GM23338 (cell line): ENCODE results near the gene PDE6H.
A peak's percentile ranks its signal among the peaks of the same experiment; 100 is the strongest.

Experiments
- CREB1 ChIP-seq: fragments of 250-450 bp; sonication (Bioruptor Pico); IDR thresholded peaks from 2 replicates; pipeline ENCODE4 v1.5.0; 2020; ENCODE audit warnings: low read depth, mild to moderate bottlenecking, moderate library complexity
- EZH2 ChIP-seq: fragments of 200-600 bp; sonication (generic); IDR thresholded peaks from one replicate; pipeline ENCODE4 v1.8.0; 2017; ENCODE audit warnings: antibody characterized with exemption, mild to moderate bottlenecking, low read depth; ENCODE audit not compliant: unreplicated experiment
- EZH2phosphoT487 ChIP-seq: fragments of 200-600 bp; sonication (generic); IDR thresholded peaks from one replicate; pipeline ENCODE4 v1.8.1; 2018; ENCODE audit warnings: antibody characterized with exemption; ENCODE audit not compliant: unreplicated experiment
- POLR2AphosphoS5 ChIP-seq: IDR thresholded peaks from 2 replicates; pipeline ENCODE4 v1.6.1; 2016; ENCODE audit warnings: antibody characterized with exemption, low read depth
- REST ChIP-seq: IDR thresholded peaks from one replicate; pipeline ENCODE4 v1.6.1; 2018; ENCODE audit warnings: antibody characterized with exemption; ENCODE audit not compliant: unreplicated experiment
- TF ChIP-seq, protein P1 (sequence below), 2 experiments: fragments of 200-600 bp in 1 of 2; sonication (generic) in 1 of 2; conservative IDR thresholded peaks; 2 replicates each; pipeline versions ENCODE4 v1.5.1 to v1.6.1; 2016 to 2017; ENCODE audit warnings: antibody characterized with exemption in 2 of 2, low read depth in 2 of 2, mild to moderate bottlenecking in 2 of 2, moderate library complexity in 1 of 2
- TF ChIP-seq, protein P2 (sequence below): fragments of 250-450 bp; sonication (Bioruptor Pico); IDR thresholded peaks from 2 replicates; pipeline ENCODE4 v1.5.0; 2020; ENCODE audit warnings: mild to moderate bottlenecking, moderate library complexity

DNA sequence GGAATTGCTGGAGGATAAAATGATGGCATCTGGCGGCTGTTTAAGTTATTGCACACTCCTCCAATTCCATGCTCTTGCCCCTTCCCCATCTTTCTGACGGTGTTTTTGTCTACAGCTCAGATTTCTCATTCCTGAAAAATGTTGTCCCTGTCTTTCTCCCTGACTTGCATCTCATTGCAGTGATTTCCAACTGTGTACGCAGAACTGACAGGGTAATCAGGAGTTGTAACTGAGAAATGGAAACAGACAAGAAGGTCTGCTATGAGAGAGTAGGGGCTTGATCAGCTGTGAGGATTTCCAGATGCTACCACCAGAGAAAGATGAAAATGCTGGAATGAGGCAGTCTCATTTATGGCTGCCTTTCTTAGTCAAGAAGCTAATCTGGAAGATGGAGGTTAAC lies 35.8 kb upstream of the PDE6H start:
- TF ChIP-seq EZH2 (no peak), EZH2phosphoT487 (no peak), POLR2AphosphoS5 (no peak), REST (no peak), CREB1 (CRISPR knock-in tag) (no peak)
- TF ChIP-seq, protein P1, sequence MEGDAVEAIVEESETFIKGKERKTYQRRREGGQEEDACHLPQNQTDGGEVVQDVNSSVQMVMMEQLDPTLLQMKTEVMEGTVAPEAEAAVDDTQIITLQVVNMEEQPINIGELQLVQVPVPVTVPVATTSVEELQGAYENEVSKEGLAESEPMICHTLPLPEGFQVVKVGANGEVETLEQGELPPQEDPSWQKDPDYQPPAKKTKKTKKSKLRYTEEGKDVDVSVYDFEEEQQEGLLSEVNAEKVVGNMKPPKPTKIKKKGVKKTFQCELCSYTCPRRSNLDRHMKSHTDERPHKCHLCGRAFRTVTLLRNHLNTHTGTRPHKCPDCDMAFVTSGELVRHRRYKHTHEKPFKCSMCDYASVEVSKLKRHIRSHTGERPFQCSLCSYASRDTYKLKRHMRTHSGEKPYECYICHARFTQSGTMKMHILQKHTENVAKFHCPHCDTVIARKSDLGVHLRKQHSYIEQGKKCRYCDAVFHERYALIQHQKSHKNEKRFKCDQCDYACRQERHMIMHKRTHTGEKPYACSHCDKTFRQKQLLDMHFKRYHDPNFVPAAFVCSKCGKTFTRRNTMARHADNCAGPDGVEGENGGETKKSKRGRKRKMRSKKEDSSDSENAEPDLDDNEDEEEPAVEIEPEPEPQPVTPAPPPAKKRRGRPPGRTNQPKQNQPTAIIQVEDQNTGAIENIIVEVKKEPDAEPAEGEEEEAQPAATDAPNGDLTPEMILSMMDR (conservative IDR thresholded peaks at IDR 0.05; ENCODE audit: low read depth in 2 of 2) = peak in 1 of 2 experiments; percentile 16; a peak in 1 of 4 replicates
- TF ChIP-seq, protein P2, sequence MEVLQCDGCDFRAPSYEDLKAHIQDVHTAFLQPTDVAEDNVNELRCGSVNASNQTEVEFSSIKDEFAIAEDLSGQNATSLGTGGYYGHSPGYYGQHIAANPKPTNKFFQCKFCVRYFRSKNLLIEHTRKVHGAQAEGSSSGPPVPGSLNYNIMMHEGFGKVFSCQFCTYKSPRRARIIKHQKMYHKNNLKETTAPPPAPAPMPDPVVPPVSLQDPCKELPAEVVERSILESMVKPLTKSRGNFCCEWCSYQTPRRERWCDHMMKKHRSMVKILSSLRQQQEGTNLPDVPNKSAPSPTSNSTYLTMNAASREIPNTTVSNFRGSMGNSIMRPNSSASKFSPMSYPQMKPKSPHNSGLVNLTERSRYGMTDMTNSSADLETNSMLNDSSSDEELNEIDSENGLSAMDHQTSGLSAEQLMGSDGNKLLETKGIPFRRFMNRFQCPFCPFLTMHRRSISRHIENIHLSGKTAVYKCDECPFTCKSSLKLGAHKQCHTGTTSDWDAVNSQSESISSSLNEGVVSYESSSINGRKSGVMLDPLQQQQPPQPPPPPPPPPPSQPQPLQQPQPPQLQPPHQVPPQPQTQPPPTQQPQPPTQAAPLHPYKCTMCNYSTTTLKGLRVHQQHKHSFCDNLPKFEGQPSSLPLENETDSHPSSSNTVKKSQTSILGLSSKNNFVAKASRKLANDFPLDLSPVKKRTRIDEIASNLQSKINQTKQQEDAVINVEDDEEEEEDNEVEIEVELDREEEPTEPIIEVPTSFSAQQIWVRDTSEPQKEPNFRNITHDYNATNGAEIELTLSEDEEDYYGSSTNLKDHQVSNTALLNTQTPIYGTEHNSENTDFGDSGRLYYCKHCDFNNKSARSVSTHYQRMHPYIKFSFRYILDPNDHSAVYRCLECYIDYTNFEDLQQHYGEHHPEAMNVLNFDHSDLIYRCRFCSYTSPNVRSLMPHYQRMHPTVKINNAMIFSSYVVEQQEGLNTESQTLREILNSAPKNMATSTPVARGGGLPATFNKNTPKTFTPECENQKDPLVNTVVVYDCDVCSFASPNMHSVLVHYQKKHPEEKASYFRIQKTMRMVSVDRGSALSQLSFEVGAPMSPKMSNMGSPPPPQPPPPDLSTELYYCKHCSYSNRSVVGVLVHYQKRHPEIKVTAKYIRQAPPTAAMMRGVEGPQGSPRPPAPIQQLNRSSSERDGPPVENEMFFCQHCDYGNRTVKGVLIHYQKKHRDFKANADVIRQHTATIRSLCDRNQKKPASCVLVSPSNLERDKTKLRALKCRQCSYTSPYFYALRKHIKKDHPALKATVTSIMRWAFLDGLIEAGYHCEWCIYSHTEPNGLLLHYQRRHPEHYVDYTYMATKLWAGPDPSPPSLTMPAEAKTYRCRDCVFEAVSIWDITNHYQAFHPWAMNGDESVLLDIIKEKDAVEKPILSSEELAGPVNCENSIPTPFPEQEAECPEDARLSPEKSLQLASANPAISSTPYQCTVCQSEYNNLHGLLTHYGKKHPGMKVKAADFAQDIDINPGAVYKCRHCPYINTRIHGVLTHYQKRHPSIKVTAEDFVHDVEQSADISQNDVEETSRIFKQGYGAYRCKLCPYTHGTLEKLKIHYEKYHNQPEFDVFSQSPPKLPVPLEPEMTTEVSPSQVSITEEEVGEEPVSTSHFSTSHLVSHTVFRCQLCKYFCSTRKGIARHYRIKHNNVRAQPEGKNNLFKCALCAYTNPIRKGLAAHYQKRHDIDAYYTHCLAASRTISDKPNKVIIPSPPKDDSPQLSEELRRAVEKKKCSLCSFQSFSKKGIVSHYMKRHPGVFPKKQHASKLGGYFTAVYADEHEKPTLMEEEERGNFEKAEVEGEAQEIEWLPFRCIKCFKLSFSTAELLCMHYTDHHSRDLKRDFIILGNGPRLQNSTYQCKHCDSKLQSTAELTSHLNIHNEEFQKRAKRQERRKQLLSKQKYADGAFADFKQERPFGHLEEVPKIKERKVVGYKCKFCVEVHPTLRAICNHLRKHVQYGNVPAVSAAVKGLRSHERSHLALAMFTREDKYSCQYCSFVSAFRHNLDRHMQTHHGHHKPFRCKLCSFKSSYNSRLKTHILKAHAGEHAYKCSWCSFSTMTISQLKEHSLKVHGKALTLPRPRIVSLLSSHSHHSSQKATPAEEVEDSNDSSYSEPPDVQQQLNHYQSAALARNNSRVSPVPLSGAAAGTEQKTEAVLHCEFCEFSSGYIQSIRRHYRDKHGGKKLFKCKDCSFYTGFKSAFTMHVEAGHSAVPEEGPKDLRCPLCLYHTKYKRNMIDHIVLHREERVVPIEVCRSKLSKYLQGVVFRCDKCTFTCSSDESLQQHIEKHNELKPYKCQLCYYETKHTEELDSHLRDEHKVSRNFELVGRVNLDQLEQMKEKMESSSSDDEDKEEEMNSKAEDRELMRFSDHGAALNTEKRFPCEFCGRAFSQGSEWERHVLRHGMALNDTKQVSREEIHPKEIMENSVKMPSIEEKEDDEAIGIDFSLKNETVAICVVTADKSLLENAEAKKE (CRISPR knock-in tag) = no peak
